HG03521 (cell line): ENCODE data around the gene KCTD10.
"Not testable (repeated sequence)": the region's sequence is repeated elsewhere in the genome, so short reads cannot be mapped to it uniquely, and the experiment has no call there.

Source experiments
- ATAC-seq: cut with Tn5 transposase; IDR thresholded peaks from one replicate; pipeline ENCODE4 v1.9.1; 2021; ENCODE audit warnings: mild to moderate bottlenecking, moderate library complexity; ENCODE audit not compliant: unreplicated experiment

Gene KCTD10

GRCh38 chr12:109450980-109451379, 26.1 kb downstream of the KCTD10 start:
- ATAC-seq = no peak

- ATAC-seq = no peak
Measured at GRCh38 chr12:109449845-109450532, 27.1 kb downstream of the KCTD10 start.

GRCh38 chr12:109448707-109449390, 28.3 kb downstream of the KCTD10 start:
- ATAC-seq = no peak

GRCh38 chr12:109448272-109448671, 28.8 kb downstream of the KCTD10 start:
- no peak for ATAC-seq

- no peak for ATAC-seq
Measured at GRCh38 chr12:109447482-109447881, 29.6 kb downstream of the KCTD10 start.

GRCh38 chr12:109446869-109447268, 30.2 kb downstream of the KCTD10 start:
- no peak for ATAC-seq

- ATAC-seq = no peak
Measured at GRCh38 chr12:109445191-109445609, 31.9 kb downstream of the KCTD10 start.

- no peak for ATAC-seq
Measured at GRCh38 chr12:109444259-109444658, 32.8 kb downstream of the KCTD10 start.

GRCh38 chr12:109443794-109444193, 33.3 kb downstream of the KCTD10 start:
- ATAC-seq = no peak

- no peak for ATAC-seq
Measured at GRCh38 chr12:109440851-109441490, 36.1 kb downstream of the KCTD10 start.

GRCh38 chr12:109439951-109440350, 37.1 kb downstream of the KCTD10 start:
- ATAC-seq = not testable (repeated sequence)

GRCh38 chr12:109439181-109439580, 37.9 kb downstream of the KCTD10 start:
- ATAC-seq = no peak

GRCh38 chr12:109436188-109436560, 40.9 kb downstream of the KCTD10 start:
- ATAC-seq = no peak

- ATAC-seq = no peak
Measured at GRCh38 chr12:109435428-109436187, 41.5 kb downstream of the KCTD10 start.

GRCh38 chr12:109434582-109434981, 42.5 kb downstream of the KCTD10 start:
- no peak for ATAC-seq

GRCh38 chr12:109433618-109434017, 43.5 kb downstream of the KCTD10 start:
- ATAC-seq = no peak

GRCh38 chr12:109432842-109433304, 44.2 kb downstream of the KCTD10 start:
- ATAC-seq = no peak

GRCh38 chr12:109432431-109432830, 44.7 kb downstream of the KCTD10 start:
- no peak for ATAC-seq

- ATAC-seq = no peak
Measured at GRCh38 chr12:109430244-109430643, 46.9 kb downstream of the KCTD10 start.

- not testable (repeated sequence) for ATAC-seq
Measured at GRCh38 chr12:109428804-109429203, 48.3 kb downstream of the KCTD10 start.

- ATAC-seq = peak; percentile 62
Measured at GRCh38 chr12:109428037-109428629, 49.0 kb downstream of the KCTD10 start.
